ENCODE measurements around the gene ZDHHC13. TPM values are rescaled to one million over a fixed set of nuclear protein-coding genes. Genes with fewer than 3 reads are reported as not detected.

Gene ZDHHC13
- total RNA-seq, 1 experiment from 2014 or later: 20.9 TPM

- TF ChIP-seq ATF2 (CRISPR knock-in tag; IDR thresholded peaks at IDR 0.05; ENCODE audit: borderline replicate concordance, low read depth) (no peak), RORB (CRISPR knock-in tag; IDR thresholded peaks at IDR 0.05) (no peak), KAT7 (CRISPR knock-in tag; IDR thresholded peaks at IDR 0.05; ENCODE audit: borderline replicate concordance) (no peak), GRHL2 (CRISPR knock-in tag; IDR thresholded peaks at IDR 0.05; ENCODE audit: insufficient replicate concordance, severe bottlenecking) (no peak), PRRX2 (CRISPR knock-in tag; IDR thresholded peaks at IDR 0.05) (no peak), ESRRA (CRISPR knock-in tag; IDR thresholded peaks at IDR 0.05; ENCODE audit: borderline replicate concordance) (no peak), ZNF138 (CRISPR knock-in tag; conservative IDR thresholded peaks at IDR 0.05) (no peak), MXD4 (CRISPR knock-in tag; IDR thresholded peaks at IDR 0.05; ENCODE audit: borderline replicate concordance) (no peak), JAZF1 (CRISPR knock-in tag; IDR thresholded peaks at IDR 0.05) (no peak), ZNF121 (CRISPR knock-in tag; IDR thresholded peaks at IDR 0.05) (no peak)
- TF ChIP-seq, protein P1, sequence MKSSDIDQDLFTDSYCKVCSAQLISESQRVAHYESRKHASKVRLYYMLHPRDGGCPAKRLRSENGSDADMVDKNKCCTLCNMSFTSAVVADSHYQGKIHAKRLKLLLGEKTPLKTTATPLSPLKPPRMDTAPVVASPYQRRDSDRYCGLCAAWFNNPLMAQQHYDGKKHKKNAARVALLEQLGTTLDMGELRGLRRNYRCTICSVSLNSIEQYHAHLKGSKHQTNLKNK (CRISPR knock-in tag; IDR thresholded peaks at IDR 0.05): no peak
Measured at GRCh38 chr11:19092342-19092741, 24.6 kb upstream of the ZDHHC13 start (continued).

GRCh38 chr11:19092850-19093249 lies 24.1 kb upstream of the ZDHHC13 start:
- DNase-seq (ENCODE audit: low spot score): no peak
- ChIA-PET CTCF (no interaction called here), POLR2A (no interaction called here)
- H3K36me3 Mint-ChIP-seq: no peaks in the 10 kb centered on the region
- TF ChIP-seq, protein P2, sequence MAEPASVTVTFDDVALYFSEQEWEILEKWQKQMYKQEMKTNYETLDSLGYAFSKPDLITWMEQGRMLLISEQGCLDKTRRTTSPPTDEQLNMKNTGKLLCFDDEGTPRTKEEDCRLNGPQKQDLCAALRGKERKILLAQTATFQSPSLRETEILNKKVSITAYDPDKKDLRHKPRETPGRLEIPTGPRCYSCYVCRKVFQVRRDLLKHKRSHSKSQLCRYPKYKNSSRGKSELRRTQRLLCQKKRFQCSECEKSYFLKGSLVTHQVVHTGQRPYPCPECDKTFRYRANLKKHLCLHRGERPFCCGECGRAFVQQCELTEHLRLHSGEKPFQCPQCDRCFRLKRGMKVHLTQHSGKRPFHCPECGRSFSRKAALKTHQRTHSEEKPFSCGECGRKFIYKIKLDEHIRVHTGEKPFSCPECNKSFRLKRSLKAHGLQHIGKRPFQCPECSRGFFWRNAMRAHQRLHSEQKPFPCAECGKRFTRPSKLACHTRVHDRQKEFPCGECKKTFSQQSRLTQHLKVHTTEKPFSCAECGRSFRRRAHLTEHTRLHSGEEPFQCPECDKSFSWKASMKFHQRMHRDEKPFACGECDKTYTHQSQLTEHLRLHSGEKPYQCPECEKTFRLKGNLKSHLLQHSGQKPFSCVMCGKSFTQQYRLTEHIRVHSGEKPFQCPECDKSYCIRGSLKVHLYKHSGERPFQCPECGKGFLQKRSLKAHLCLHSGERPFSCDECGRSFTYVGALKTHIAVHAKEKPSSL (CRISPR knock-in tag; conservative IDR thresholded peaks at IDR 0.05): no peak
- TF ChIP-seq ARID4B (CRISPR knock-in tag; IDR thresholded peaks at IDR 0.05; ENCODE audit: borderline replicate concordance) (no peak), JUN (CRISPR knock-in tag; IDR thresholded peaks at IDR 0.05) (no peak), ZBTB21 (CRISPR knock-in tag; IDR thresholded peaks at IDR 0.05; ENCODE audit: borderline replicate concordance) (no peak), HMGA2 (CRISPR knock-in tag; IDR thresholded peaks at IDR 0.05) (no peak), ETV6 (CRISPR knock-in tag; IDR thresholded peaks at IDR 0.05) (no peak), ESRRA (CRISPR knock-in tag; IDR thresholded peaks at IDR 0.05; ENCODE audit: borderline replicate concordance) (no peak), NFE2L1 (CRISPR knock-in tag; IDR thresholded peaks at IDR 0.05) (no peak), ZNF232 (CRISPR knock-in tag; IDR thresholded peaks at IDR 0.05) (no peak), ZNF317 (CRISPR knock-in tag; IDR thresholded peaks at IDR 0.05; ENCODE audit: borderline replicate concordance, low read depth) (no peak), TEAD1 (CRISPR knock-in tag; IDR thresholded peaks at IDR 0.05) (no peak)
- no peak overlapping the region for H3K27ac Mint-ChIP-seq
- no peak for ATAC-seq
- H3K4me3 Mint-ChIP-seq: no peak overlapping the region
- H3K27me3 Mint-ChIP-seq (ENCODE audit: low read depth): peaks cover 2% of the 10 kb centered on the region; the same call in 1 of the 2 replicates
- no peaks in the 10 kb centered on the region for H3K4me1 Mint-ChIP-seq
- peaks cover 9% of the 10 kb centered on the region for H3K9me3 Mint-ChIP-seq

Measured in WTC11 (cell line).